Activated B cell treated with CpG ODN at 0.5 μM for 24 hours (primary cell): ENCODE measurements around the gene VWA8. TPM values are rescaled to one million over a fixed set of nuclear protein-coding genes. Genes with fewer than 3 reads are reported as not detected.

Experiments used
- ATAC-seq: fragments of 200-7000 bp; cut with Tn5 transposase; one replicate; pipeline ENCODE4 v1.10.0; 2021; ENCODE audit warnings: low read depth, mild to moderate bottlenecking, moderate library complexity
- CTCF ChIA-PET: fragments of 350-600 bp; sonication (Branson Sonifier 250); formaldehyde crosslinking; loops from one replicate; lab custom pipeline; 2021; ENCODE audit warnings: antibody characterized with exemption; lab: Charles Lee
- POLR2A ChIA-PET: fragments of 350-600 bp; sonication (Branson Sonifier 250); formaldehyde crosslinking; loops from one replicate; lab custom pipeline; 2021; ENCODE audit warnings: antibody characterized with exemption; lab: Charles Lee
- DNase-seq: peaks from one replicate; pipeline ENCODE4 v3.0.0; 2022
- H3K27ac Mint-ChIP-seq: one replicate; pipeline ENCODE4 v1.8.0; 2020; ENCODE audit warnings: mixed read lengths
- H3K27me3 Mint-ChIP-seq: one replicate; pipeline ENCODE4 v1.8.0; 2021; ENCODE audit warnings: mixed read lengths
- H3K36me3 Mint-ChIP-seq: one replicate; pipeline ENCODE4 v1.8.0; 2021; ENCODE audit warnings: low read depth, mixed read lengths
- H3K4me1 Mint-ChIP-seq: one replicate; pipeline ENCODE4 v1.8.0; 2021; ENCODE audit warnings: mixed read lengths
- H3K4me3 Mint-ChIP-seq: one replicate; pipeline ENCODE4 v1.8.0; 2020; ENCODE audit warnings: mild to moderate bottlenecking, mixed read lengths
- H3K9me3 Mint-ChIP-seq: one replicate; pipeline ENCODE4 v1.8.0; 2020; ENCODE audit warnings: mixed read lengths
- CTCF ChIP-seq: fragments of 200-600 bp; IDR thresholded peaks from one replicate; pipeline ENCODE4 v1.8.0; 2022; ENCODE audit warnings: antibody characterized with exemption, mild to moderate bottlenecking
- intact Hi-C: fragments of 100-400 bp; cut with micrococcal nuclease; formaldehyde crosslinking; loops from one replicate; pipeline ENCODE4 v1.15.1; 2024
- total RNA-seq: library from RNA; stranded (reverse); gene quantifications from 2 replicates; pipeline ENCODE4 v1.2.3, GENCODE V29; 2022

VWA8 gene
- total RNA-seq, 1 donor from 2014 or later: 21.7 TPM

DNA sequence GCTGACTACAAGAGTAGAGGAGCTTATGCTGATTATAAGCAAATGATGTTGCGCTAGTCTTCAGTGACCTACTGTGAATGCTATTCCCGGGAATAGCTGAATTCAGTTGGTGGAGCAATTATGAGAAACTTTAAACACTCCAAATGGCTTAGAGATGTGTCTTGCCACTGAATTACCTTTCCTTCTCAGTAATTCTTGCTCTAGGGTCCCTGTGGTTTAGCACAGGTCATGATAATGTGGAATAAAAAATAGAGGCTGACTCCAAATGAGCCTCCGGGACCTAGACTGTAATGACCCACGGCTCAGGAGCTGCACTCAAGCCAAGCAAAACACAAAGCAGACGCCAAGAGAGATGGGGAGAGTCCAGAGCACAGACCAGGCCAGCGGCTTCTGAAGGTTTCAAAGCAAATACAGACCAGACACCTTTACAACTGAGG, 378.9 kb downstream of the VWA8 start:
- intact Hi-C loops: loop anchor here (10.0 kb wide), 1 partner anchor 533 kb away; no protein-coding TSS in a partner anchor
- H3K4me3 Mint-ChIP-seq: no peak overlapping the region
- no peaks in the 10 kb centered on the region for H3K9me3 Mint-ChIP-seq
- no peak for TF ChIP-seq CTCF
- CTCF ChIA-PET: no interaction called here
- H3K27me3 Mint-ChIP-seq: no peaks in the 10 kb centered on the region
- no peak overlapping the region for H3K27ac Mint-ChIP-seq
- POLR2A ChIA-PET: no interaction called here
- ATAC-seq (no peak), DNase-seq (no peak)
- H3K36me3 Mint-ChIP-seq: peaks cover 30% of the 10 kb centered on the region
- H3K4me1 Mint-ChIP-seq: peaks cover 3% of the 10 kb centered on the region

DNA sequence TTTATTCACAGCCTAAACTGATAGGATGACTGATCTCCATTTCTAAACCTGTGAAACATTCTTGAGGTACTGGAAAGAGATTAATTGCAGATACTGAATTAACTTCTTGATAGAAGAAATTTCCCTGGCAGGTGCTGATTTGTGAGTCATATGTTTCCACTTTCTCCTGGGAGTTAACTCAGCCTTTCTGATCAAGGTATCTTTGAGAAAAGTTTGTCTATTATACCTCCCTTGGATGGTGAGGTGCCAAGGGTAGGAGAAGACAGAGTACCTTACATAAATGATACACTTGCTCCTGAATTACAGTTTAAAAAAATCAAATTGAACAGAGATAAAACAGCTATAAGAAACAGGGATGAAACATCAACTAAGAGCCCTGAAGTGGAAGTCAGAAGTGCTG, 380.6 kb downstream of the VWA8 start:
- CTCF ChIA-PET: interaction anchor here (0.6 kb wide), 1 partner anchor 12 kb away, joined by 4 read pairs; no protein-coding TSS in a partner anchor
- Mint-ChIP-seq H3K9me3 (no peaks in the 10 kb centered on the region), H3K4me1 (peaks cover 3% of the 10 kb centered on the region), H3K4me3 (no peak overlapping the region), H3K36me3 (peaks cover 28% of the 10 kb centered on the region), H3K27ac (no peak overlapping the region), H3K27me3 (no peaks in the 10 kb centered on the region)
- no peak for ATAC-seq
- POLR2A ChIA-PET: no interaction called here
- intact Hi-C loops: loop anchor here (10.0 kb wide), 1 partner anchor 534 kb away; no protein-coding TSS in a partner anchor
- no peak for DNase-seq
- TF ChIP-seq CTCF: no peak

- ATAC-seq: no peak
- no peaks in the 10 kb centered on the region for H3K9me3 Mint-ChIP-seq
- POLR2A ChIA-PET: no interaction called here
- no peak overlapping the region for H3K27ac Mint-ChIP-seq
- CTCF ChIA-PET: interaction anchor here (0.6 kb wide), 1 partner anchor 13 kb away, joined by 4 read pairs; no protein-coding TSS in a partner anchor
- no peaks in the 10 kb centered on the region for H3K27me3 Mint-ChIP-seq
- peaks cover 3% of the 10 kb centered on the region for H3K4me1 Mint-ChIP-seq
- intact Hi-C loops: loop anchor here (10.0 kb wide), 1 partner anchor 535 kb away; no protein-coding TSS in a partner anchor
- no peak for DNase-seq
- no peak overlapping the region for H3K4me3 Mint-ChIP-seq
- TF ChIP-seq CTCF: no peak
- H3K36me3 Mint-ChIP-seq: peaks cover 30% of the 10 kb centered on the region
Observed at GRCh38 chr13:41579881-41580280, 381.0 kb downstream of the VWA8 start.

- no peak for TF ChIP-seq CTCF
- intact Hi-C loops: no loop called here
- H3K27ac Mint-ChIP-seq: no peak overlapping the region
- CTCF ChIA-PET: no interaction called here
- no peaks in the 10 kb centered on the region for H3K9me3 Mint-ChIP-seq
- H3K4me1 Mint-ChIP-seq: peaks cover 3% of the 10 kb centered on the region
- DNase-seq (no peak), ATAC-seq (no peak)
- no peaks in the 10 kb centered on the region for H3K27me3 Mint-ChIP-seq
- H3K4me3 Mint-ChIP-seq: no peak overlapping the region
- POLR2A ChIA-PET: no interaction called here
- H3K36me3 Mint-ChIP-seq: peaks cover 31% of the 10 kb centered on the region
Observed at GRCh38 chr13:41579168-41579567, 381.7 kb downstream of the VWA8 start.

- H3K4me1 Mint-ChIP-seq: peaks cover 3% of the 10 kb centered on the region
- ChIA-PET POLR2A (no interaction called here), CTCF (no interaction called here)
- H3K36me3 Mint-ChIP-seq: peaks cover 30% of the 10 kb centered on the region
- H3K27ac Mint-ChIP-seq: no peak overlapping the region
- no peak for DNase-seq
- no peaks in the 10 kb centered on the region for H3K9me3 Mint-ChIP-seq
- no peak for TF ChIP-seq CTCF
- ATAC-seq: no peak
- no peak overlapping the region for H3K4me3 Mint-ChIP-seq
- H3K27me3 Mint-ChIP-seq: no peaks in the 10 kb centered on the region
- intact Hi-C loops: no loop called here
Observed at GRCh38 chr13:41578371-41578770, 382.5 kb downstream of the VWA8 start.
